NCI-H524 treated with DMSO at 0.1 percent for 48 hours (cell line): Measurements from ENCODE around the gene SLC34A2.

Experiments used
- DNase-seq: peaks from one replicate; lab custom pipeline; 2025; lab: John Stamatoyannopoulos, UW

Gene SLC34A2

GRCh38 chr4:25727711-25728493, 72.3 kb downstream of the SLC34A2 start:
- DNase-seq = no peak
